COLO829 (cell line): Measurements from ENCODE around the gene DIS3L2.

Experiments used
- DNase-seq: peaks from one replicate; pipeline ENCODE4 v3.0.0; 2012; ENCODE audit warnings: low spot score

DIS3L2 gene

GRCh38 chr2:232195487-232195886, 234.0 kb downstream of the DIS3L2 start:
- no peak for DNase-seq

GRCh38 chr2:232196802-232197201, 235.3 kb downstream of the DIS3L2 start:
- no peak for DNase-seq

GRCh38 chr2:232200195-232200594, 238.7 kb downstream of the DIS3L2 start:
- no peak for DNase-seq

GRCh38 chr2:232203166-232203891, 241.8 kb downstream of the DIS3L2 start:
- no peak for DNase-seq

- DNase-seq, result no peak
These were observed 242.4 kb downstream of the DIS3L2 start for GRCh38 chr2:232203936-232204335.

GRCh38 chr2:232204457-232204931, 243.0 kb downstream of the DIS3L2 start:
- DNase-seq, result no peak

GRCh38 chr2:232207174-232207573, 245.7 kb downstream of the DIS3L2 start:
- DNase-seq, result no peak

- DNase-seq, result no peak
These were observed 248.8 kb downstream of the DIS3L2 start for GRCh38 chr2:232210306-232210705.

- DNase-seq, result no peak
These were observed 250.5 kb downstream of the DIS3L2 start for GRCh38 chr2:232211743-232212686.

GRCh38 chr2:232213176-232213575, 251.7 kb downstream of the DIS3L2 start:
- DNase-seq, result no peak

GRCh38 chr2:232214053-232214452, 252.5 kb downstream of the DIS3L2 start:
- DNase-seq, result no peak

- DNase-seq, result no peak
These were observed 254.5 kb downstream of the DIS3L2 start for GRCh38 chr2:232216028-232216427.

GRCh38 chr2:232218778-232219495, 257.4 kb downstream of the DIS3L2 start:
- DNase-seq, result no peak

- no peak for DNase-seq
These were observed 258.0 kb downstream of the DIS3L2 start for GRCh38 chr2:232219496-232219870.

- DNase-seq, result no peak
These were observed 258.4 kb downstream of the DIS3L2 start for GRCh38 chr2:232219932-232220331.

GRCh38 chr2:232225429-232225828, 263.9 kb downstream of the DIS3L2 start:
- no peak for DNase-seq

GRCh38 chr2:232225895-232226294, 264.4 kb downstream of the DIS3L2 start:
- no peak for DNase-seq

GRCh38 chr2:232228332-232228731, 266.8 kb downstream of the DIS3L2 start:
- DNase-seq, result no peak

GRCh38 chr2:232228971-232229894, 267.7 kb downstream of the DIS3L2 start:
- DNase-seq, result no peak

- no peak for DNase-seq
These were observed 268.4 kb downstream of the DIS3L2 start for GRCh38 chr2:232229911-232230310.

GRCh38 chr2:232230560-232230959, 269.0 kb downstream of the DIS3L2 start:
- DNase-seq, result no peak
